HepG2 (cell line): Measurements from ENCODE around the gene SLC13A3. TPM values are rescaled to one million over a fixed set of nuclear protein-coding genes. Genes with fewer than 3 reads are reported as not detected.

Experiments
- ELF4 ChIP-seq: sonication (generic); formaldehyde crosslinking; IDR thresholded peaks from 2 replicates; pipeline ENCODE4 v1.5.0; 2020; ENCODE audit warnings: missing genetic modification reagents, mild to moderate bottlenecking, moderate library complexity, borderline replicate concordance
- EZH2 ChIP-seq: conservative IDR thresholded peaks from 2 replicates; pipeline ENCODE4 v1.6.1; 2012; ENCODE audit warnings: mild to moderate bottlenecking, low read depth, low read length, moderate library complexity
- GTF2F1 ChIP-seq: fragments of 150-350 bp; IDR thresholded peaks from 2 replicates; pipeline ENCODE4 v1.6.1; 2014; ENCODE audit warnings: low read length
- JUND ChIP-seq: sonication (generic); formaldehyde crosslinking; IDR thresholded peaks from 2 replicates; pipeline ENCODE4 v1.8.0; 2022; ENCODE audit warnings: mild to moderate bottlenecking, missing genetic modification reagents
- KAT7 ChIP-seq: IDR thresholded peaks from 2 replicates; pipeline ENCODE4 v1.6.1; 2018; ENCODE audit warnings: borderline replicate concordance, missing compliant biosample characterization
- KDM1A ChIP-seq: IDR thresholded peaks from 2 replicates; pipeline ENCODE4 v1.6.1; 2016; ENCODE audit warnings: missing compliant biosample characterization
- KLF9 ChIP-seq: IDR thresholded peaks from 2 replicates; pipeline ENCODE4 v1.6.1; 2016; ENCODE audit warnings: low read depth
- MIER3 ChIP-seq: IDR thresholded peaks from 2 replicates; pipeline ENCODE4 v1.6.1; 2016; ENCODE audit warnings: missing compliant biosample characterization, borderline replicate concordance
- MLX ChIP-seq: IDR thresholded peaks from 2 replicates; pipeline ENCODE4 v1.6.1; 2016
- MXD4 ChIP-seq: IDR thresholded peaks from 2 replicates; pipeline ENCODE4 v1.6.1; 2016; ENCODE audit warnings: mild to moderate bottlenecking, missing biosample characterization, missing genetic modification reagents
- NFKBIZ ChIP-seq: IDR thresholded peaks from 2 replicates; pipeline ENCODE4 v1.6.1; 2018; ENCODE audit warnings: missing genetic modification reagents, missing compliant biosample characterization
- PAX8 ChIP-seq: sonication (generic); formaldehyde crosslinking; IDR thresholded peaks from 2 replicates; pipeline ENCODE4 v1.8.0; 2022; ENCODE audit warnings: mild to moderate bottlenecking, missing genetic modification reagents, borderline replicate concordance
- PRPF4 ChIP-seq: fragments of 200-400 bp; formaldehyde crosslinking; IDR thresholded peaks from 2 replicates; pipeline ENCODE4 v1.6.1; 2016; ENCODE audit warnings: low read length, low read depth; ENCODE audit not compliant: poor library complexity, severe bottlenecking
- RFXANK ChIP-seq: IDR thresholded peaks from 2 replicates; pipeline ENCODE4 v1.6.1; 2016
- SIN3A ChIP-seq: IDR thresholded peaks from 2 replicates; pipeline ENCODE4 v1.6.1; 2011; ENCODE audit warnings: low read depth, mild to moderate bottlenecking, control low read depth, low read length, borderline replicate concordance
- SNAPC4 ChIP-seq: sonication (generic); formaldehyde crosslinking; IDR thresholded peaks from 2 replicates; pipeline ENCODE4 v1.4.0; 2020; ENCODE audit warnings: mild to moderate bottlenecking, missing genetic modification reagents
- ZBTB39 ChIP-seq: sonication (generic); formaldehyde crosslinking; IDR thresholded peaks from 2 replicates; pipeline ENCODE4 v1.5.0; 2020; ENCODE audit warnings: missing genetic modification reagents
- ZFP36 ChIP-seq: fragments of 150-350 bp; IDR thresholded peaks from 2 replicates; pipeline ENCODE4 v1.6.1; 2018; ENCODE audit warnings: borderline replicate concordance, low read length, low read depth; ENCODE audit not compliant: partially characterized antibody
- ZFP62 ChIP-seq: sonication (generic); formaldehyde crosslinking; IDR thresholded peaks from 2 replicates; pipeline ENCODE4 v1.4.0; 2020; ENCODE audit warnings: missing genetic modification reagents
- ZNF282 ChIP-seq: fragments of 450-650 bp; IDR thresholded peaks from 2 replicates; pipeline ENCODE4 v1.6.1; 2018; ENCODE audit not compliant: partially characterized antibody
- ZNF484 ChIP-seq: sonication (generic); formaldehyde crosslinking; IDR thresholded peaks from 2 replicates; pipeline ENCODE4 v1.5.1; 2020; ENCODE audit warnings: mild to moderate bottlenecking, low read depth, missing genetic modification reagents, borderline replicate concordance
- ZNF709 ChIP-seq: sonication (generic); formaldehyde crosslinking; IDR thresholded peaks from 2 replicates; pipeline ENCODE4 v1.5.0; 2020; ENCODE audit warnings: mild to moderate bottlenecking, missing genetic modification reagents
- ZNF713 ChIP-seq: sonication (generic); formaldehyde crosslinking; IDR thresholded peaks from 2 replicates; pipeline ENCODE4 v1.4.0; 2020; ENCODE audit warnings: mild to moderate bottlenecking, missing genetic modification reagents
- ZNF841 ChIP-seq: sonication (generic); formaldehyde crosslinking; IDR thresholded peaks from 2 replicates; pipeline ENCODE4 v1.8.1; 2023; ENCODE audit warnings: missing genetic modification reagents, borderline replicate concordance
- ZSCAN20 ChIP-seq: sonication (generic); formaldehyde crosslinking; IDR thresholded peaks from 2 replicates; pipeline ENCODE4 v1.4.0; 2020; ENCODE audit warnings: missing genetic modification reagents, mild to moderate bottlenecking, borderline replicate concordance
- polyA plus RNA-seq, 8 experiments: library from polyadenylated mRNA; depleted of rRNA in 3 of 8; stranded (reverse) in 7 of 8; unstranded in 1 of 8; fragments of >200 nt; fragmentation: Illumina TruSeq in 4 of 8; extraction: Trizol in 4 of 8; gene quantifications; 2 replicates each; pipeline versions ENCODE4 v1.2.1 to v1.2.3, GENCODE V29; 2011 to 2016; ENCODE audit warnings: low read depth in 4 of 8, missing spikeins in 1 of 8, mixed read lengths in 1 of 8; ENCODE audit not compliant: insufficient read depth in 1 of 8
- total RNA-seq, 5 experiments: library from RNA; depleted of rRNA; stranded (reverse); fragments of >200 nt; fragmentation: Illumina TruSeq; extraction: Trizol; gene quantifications; 2 replicates each; pipeline ENCODE4 v1.2.3, GENCODE V29; 2016; ENCODE audit warnings: low read depth in 1 of 5

SLC13A3 gene
- total and polyA plus RNA-seq, 2 of the 13 experiments (the other 11 are each of a cell fraction or from before 2014, with no cell fraction given), result 66.5 to 76.0 TPM

GRCh38 chr20:46607849-46608497 is 43.3 kb downstream of the SLC13A3 start (continued):
- no peak for TF ChIP-seq PRPF4
- no peak for TF ChIP-seq ELF4
- no peak for TF ChIP-seq EZH2
- no peak for TF ChIP-seq RFXANK (CRISPR knock-in tag)
- TF ChIP-seq MIER3 (CRISPR knock-in tag), result no peak; the same call in none of the 2 replicates
- TF ChIP-seq ZNF841, result no peak
- TF ChIP-seq KDM1A (CRISPR knock-in tag), result no peak
- TF ChIP-seq NFKBIZ (CRISPR knock-in tag), result no peak
- TF ChIP-seq ZFP62, result no peak
- no peak for TF ChIP-seq PAX8 (CRISPR knock-in tag)
- no peak for TF ChIP-seq ZSCAN20 (CRISPR knock-in tag)
- no peak for TF ChIP-seq ZBTB39 (CRISPR knock-in tag)
- no peak for TF ChIP-seq MXD4 (CRISPR knock-in tag)
- no peak for TF ChIP-seq SIN3A
- no peak for TF ChIP-seq ZNF282
- no peak for TF ChIP-seq ZNF709 (CRISPR knock-in tag)
- no peak for TF ChIP-seq GTF2F1
- TF ChIP-seq SNAPC4 (CRISPR knock-in tag), result 0 out of 2 replicates have a peak, but pooled peaks have one; percentile 6
- TF ChIP-seq KLF9 (CRISPR knock-in tag), result no peak
- TF ChIP-seq JUND (CRISPR knock-in tag), result no peak
- no peak for TF ChIP-seq ZNF484 (CRISPR knock-in tag)
- TF ChIP-seq ZNF713 (CRISPR knock-in tag), result no peak
- TF ChIP-seq ZFP36, result no peak
- TF ChIP-seq MLX (CRISPR knock-in tag), result no peak
- TF ChIP-seq KAT7 (CRISPR knock-in tag), result peak; percentile 31; the same call in 1 of the 2 replicates
